AG04450 (cell line): Measurements from ENCODE around the gene POU2F1. TPM values are rescaled to one million over a fixed set of nuclear protein-coding genes. Genes with fewer than 3 reads are reported as not detected.

Experiments used
- CTCF ChIA-PET: fragments of 300-600, 350-600 bp; formaldehyde crosslinking; extraction: SDS; loops from one replicate; lab custom pipeline; 2022; ENCODE audit warnings: antibody characterized with exemption, inconsistent platforms; lab: Charles Lee
- POLR2A ChIA-PET: fragments of 350-600 bp; formaldehyde crosslinking; extraction: SDS; loops from one replicate; lab custom pipeline; 2021; ENCODE audit warnings: antibody characterized with exemption, inconsistent platforms; lab: Yijun Ruan, JAX
- DNase-seq: peaks from one replicate; pipeline ENCODE4 v3.0.0-alpha.2; 2011; ENCODE audit warnings: low read depth, low spot score
- H3K27ac ChIP-seq: one replicate; pipeline ENCODE4 v1.5.1; 2012; ENCODE audit warnings: low read depth, low read length, control low read depth
- H3K27me3 ChIP-seq: one replicate; pipeline ENCODE4 v1.6.0; 2012; ENCODE audit warnings: low read length; ENCODE audit not compliant: control insufficient read depth, insufficient read depth
- H3K4me3 ChIP-seq: 2 replicates; pipeline ENCODE4 v1.5.1; 2011; ENCODE audit warnings: mild to moderate bottlenecking, low read depth, low read length, control low read depth
- H3K9me3 ChIP-seq: 2 replicates; pipeline ENCODE4 v1.5.1; 2012; ENCODE audit warnings: low read length; ENCODE audit not compliant: control insufficient read depth, insufficient read depth
- polyA plus RNA-seq: library from polyadenylated mRNA; depleted of rRNA; stranded (reverse); fragments of >200 nt; gene quantifications from 2 replicates; pipeline ENCODE4 v1.2.3, GENCODE V29; 2011
- TF ChIP-seq, protein P1 (sequence below): IDR thresholded peaks from 2 replicates; pipeline ENCODE4 v1.5.1; 2011; ENCODE audit warnings: low read depth, low read length, control low read depth, inconsistent platforms

POU2F1 gene
- polyA plus RNA-seq, 1 experiment, result 2.7 TPM

DNA sequence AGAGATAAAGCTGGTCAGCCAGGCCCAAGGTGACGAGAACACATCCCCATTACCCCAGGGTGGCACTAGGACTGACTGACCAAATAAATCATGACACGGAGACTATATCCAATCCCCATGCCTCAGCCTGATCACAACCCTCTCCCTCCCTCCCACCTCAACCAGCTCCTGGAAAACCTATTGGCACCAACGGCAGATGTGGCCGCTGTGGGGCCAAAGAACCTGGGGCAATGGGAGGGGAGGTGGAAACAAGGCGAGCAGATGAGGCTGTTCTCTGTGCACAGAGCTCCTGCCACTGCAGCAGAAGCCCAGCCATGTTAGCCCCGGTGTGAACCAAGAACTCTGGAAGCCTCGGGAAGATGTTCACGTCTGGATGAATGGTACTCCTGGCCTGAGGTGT lies 220.1 kb downstream of the POU2F1 start:
- Histone ChIP-seq H3K27ac (no peak overlapping the region), H3K9me3 (no peaks in the 10 kb centered on the region; the same call in 1 of the 2 replicates), H3K27me3 (peaks cover 9% of the 10 kb centered on the region), H3K4me3 (no peak overlapping the region)
- CTCF ChIA-PET, result interaction anchor here (0.6 to 7.0 kb wide), 15 partner anchors 9 to 382 kb away, joined by 3 to 105 read pairs (median 3); no protein-coding TSS in a partner anchor
- POLR2A ChIA-PET, result no interaction called here
- TF ChIP-seq, protein P1, sequence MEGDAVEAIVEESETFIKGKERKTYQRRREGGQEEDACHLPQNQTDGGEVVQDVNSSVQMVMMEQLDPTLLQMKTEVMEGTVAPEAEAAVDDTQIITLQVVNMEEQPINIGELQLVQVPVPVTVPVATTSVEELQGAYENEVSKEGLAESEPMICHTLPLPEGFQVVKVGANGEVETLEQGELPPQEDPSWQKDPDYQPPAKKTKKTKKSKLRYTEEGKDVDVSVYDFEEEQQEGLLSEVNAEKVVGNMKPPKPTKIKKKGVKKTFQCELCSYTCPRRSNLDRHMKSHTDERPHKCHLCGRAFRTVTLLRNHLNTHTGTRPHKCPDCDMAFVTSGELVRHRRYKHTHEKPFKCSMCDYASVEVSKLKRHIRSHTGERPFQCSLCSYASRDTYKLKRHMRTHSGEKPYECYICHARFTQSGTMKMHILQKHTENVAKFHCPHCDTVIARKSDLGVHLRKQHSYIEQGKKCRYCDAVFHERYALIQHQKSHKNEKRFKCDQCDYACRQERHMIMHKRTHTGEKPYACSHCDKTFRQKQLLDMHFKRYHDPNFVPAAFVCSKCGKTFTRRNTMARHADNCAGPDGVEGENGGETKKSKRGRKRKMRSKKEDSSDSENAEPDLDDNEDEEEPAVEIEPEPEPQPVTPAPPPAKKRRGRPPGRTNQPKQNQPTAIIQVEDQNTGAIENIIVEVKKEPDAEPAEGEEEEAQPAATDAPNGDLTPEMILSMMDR, result no peak
- no peak for DNase-seq

DNA sequence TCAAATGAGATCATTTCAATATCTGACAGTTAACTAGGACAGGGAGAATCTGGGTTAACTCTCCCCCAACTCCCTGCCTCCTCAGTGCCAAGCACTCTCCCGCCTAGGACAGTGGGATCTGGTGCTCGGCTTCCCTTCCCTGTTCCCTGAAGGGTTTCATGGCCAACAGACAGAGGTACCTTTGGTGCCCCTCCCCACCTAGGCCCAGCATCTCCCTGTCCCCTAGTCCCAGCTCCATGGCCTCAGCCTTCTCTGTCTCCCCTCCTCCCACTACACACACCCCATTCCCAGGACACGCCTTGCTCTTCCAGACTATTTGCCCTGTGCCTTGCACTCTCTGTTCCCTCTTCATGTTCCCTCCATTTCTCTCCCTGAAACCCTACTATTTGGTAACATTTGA lies 220.5 kb downstream of the POU2F1 start:
- DNase-seq, result no peak
- POLR2A ChIA-PET, result interaction anchor here (0.9 kb wide), 1 partner anchor 174 kb away, joined by 3 read pairs; no protein-coding TSS in a partner anchor
- TF ChIP-seq, protein P1, result no peak
- CTCF ChIA-PET, result interaction anchor here (0.6 to 7.0 kb wide), 15 partner anchors 10 to 382 kb away, joined by 3 to 105 read pairs (median 3); no protein-coding TSS in a partner anchor
- Histone ChIP-seq H3K4me3 (no peak overlapping the region), H3K9me3 (no peaks in the 10 kb centered on the region; the same call in 1 of the 2 replicates), H3K27me3 (peaks cover 14% of the 10 kb centered on the region), H3K27ac (no peak overlapping the region)

DNA sequence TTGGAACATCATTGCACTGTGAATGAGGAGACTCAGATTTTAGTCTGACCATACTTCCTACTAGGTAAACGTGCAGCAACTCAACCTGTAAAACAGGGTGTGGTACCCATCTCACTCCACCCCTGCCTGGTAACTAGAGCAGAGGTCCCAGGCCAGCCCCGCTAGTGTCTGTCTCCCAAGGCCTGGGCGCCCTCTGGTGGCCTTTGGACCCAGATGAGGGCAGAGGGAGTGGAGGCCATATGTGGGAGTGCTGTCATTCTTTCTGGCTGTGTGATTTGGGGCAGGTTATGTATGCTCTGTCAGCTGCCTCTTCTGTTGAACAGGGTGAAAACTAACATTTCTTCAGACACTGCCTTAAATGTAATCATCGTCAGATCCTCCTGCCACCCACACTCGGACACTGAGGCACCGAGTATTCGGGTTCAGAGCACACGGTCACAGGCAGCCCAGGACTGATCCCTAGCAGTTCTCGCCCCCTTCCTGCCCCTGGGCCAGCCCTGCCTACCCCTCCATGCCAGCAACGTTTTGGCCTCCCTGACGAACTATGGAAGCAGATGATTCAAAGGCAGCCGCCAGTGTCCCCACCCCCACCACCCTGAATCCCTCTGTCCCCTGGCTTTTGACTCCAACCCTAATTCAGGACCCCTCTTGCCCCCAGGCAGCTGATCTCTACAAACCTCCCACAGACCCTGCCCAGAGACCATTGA lies 221.6 kb downstream of the POU2F1 start:
- H3K4me3 ChIP-seq, result no peak overlapping the region
- TF ChIP-seq, protein P1, result peak; percentile 87

DNA sequence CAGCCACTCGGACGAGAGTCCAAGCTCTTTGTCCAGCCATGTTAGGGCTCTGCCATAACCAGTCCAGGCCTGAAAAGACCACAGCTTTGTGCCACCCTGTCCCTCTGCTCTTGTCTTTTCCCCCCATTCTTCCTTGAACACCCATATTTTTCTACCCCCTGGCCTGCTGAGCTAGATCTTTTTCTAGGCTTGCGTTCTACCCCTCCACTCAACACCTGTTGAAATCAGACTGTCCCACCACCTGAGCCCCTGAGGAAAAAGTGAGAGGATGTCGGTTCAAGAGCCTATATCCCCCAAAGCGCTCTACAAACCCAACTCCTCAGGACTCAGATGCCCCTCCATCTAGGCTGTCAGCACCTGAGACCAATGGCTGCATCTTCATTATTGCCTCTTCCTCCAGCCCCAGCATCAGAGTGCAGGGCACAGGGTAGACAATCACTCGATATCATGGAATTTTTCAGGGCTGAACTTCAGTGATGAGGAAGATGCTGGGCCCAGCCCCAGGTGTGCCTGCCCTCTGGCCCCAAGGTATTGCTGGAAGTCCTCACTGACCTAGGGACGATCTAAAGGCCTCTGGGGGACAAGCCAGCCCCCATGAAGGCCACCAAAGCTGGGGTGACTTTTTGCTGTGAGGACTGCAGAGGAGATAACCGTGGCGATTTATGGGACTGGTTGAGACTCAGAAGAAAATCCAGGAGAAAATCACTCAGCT lies 222.3 kb downstream of the POU2F1 start:
- ChIA-PET CTCF (interaction anchor here (0.6 to 7.0 kb wide), 16 partner anchors 14 to 606 kb away, joined by 3 to 105 read pairs (median 5); no protein-coding TSS in a partner anchor), POLR2A (no interaction called here)
- H3K9me3 ChIP-seq, result no peaks in the 10 kb centered on the region; the same call in 1 of the 2 replicates
- no peak overlapping the region for H3K4me3 ChIP-seq
- DNase-seq, result no peak
- TF ChIP-seq, protein P1, result no peak
- H3K27ac ChIP-seq, result no peak overlapping the region
- H3K27me3 ChIP-seq, result peaks cover 19% of the 10 kb centered on the region

More for the DNA sequence above, 221.6 kb downstream of the POU2F1 start:
- ChIA-PET CTCF (interaction anchor here (0.6 to 7.0 kb wide), 14 partner anchors 17 to 605 kb away, joined by 3 to 105 read pairs (median 5); no protein-coding TSS in a partner anchor), POLR2A (interaction anchor here (0.9 kb wide), 1 partner anchor 175 kb away, joined by 3 read pairs; no protein-coding TSS in a partner anchor)
- Histone ChIP-seq H3K27me3 (peaks cover 19% of the 10 kb centered on the region), H3K27ac (no peak overlapping the region), H3K9me3 (no peaks in the 10 kb centered on the region; the same call in 1 of the 2 replicates)
- DNase-seq, result peak; percentile 23
